ENCODE results near the gene ARID2.

The ARID2 gene, protein sequence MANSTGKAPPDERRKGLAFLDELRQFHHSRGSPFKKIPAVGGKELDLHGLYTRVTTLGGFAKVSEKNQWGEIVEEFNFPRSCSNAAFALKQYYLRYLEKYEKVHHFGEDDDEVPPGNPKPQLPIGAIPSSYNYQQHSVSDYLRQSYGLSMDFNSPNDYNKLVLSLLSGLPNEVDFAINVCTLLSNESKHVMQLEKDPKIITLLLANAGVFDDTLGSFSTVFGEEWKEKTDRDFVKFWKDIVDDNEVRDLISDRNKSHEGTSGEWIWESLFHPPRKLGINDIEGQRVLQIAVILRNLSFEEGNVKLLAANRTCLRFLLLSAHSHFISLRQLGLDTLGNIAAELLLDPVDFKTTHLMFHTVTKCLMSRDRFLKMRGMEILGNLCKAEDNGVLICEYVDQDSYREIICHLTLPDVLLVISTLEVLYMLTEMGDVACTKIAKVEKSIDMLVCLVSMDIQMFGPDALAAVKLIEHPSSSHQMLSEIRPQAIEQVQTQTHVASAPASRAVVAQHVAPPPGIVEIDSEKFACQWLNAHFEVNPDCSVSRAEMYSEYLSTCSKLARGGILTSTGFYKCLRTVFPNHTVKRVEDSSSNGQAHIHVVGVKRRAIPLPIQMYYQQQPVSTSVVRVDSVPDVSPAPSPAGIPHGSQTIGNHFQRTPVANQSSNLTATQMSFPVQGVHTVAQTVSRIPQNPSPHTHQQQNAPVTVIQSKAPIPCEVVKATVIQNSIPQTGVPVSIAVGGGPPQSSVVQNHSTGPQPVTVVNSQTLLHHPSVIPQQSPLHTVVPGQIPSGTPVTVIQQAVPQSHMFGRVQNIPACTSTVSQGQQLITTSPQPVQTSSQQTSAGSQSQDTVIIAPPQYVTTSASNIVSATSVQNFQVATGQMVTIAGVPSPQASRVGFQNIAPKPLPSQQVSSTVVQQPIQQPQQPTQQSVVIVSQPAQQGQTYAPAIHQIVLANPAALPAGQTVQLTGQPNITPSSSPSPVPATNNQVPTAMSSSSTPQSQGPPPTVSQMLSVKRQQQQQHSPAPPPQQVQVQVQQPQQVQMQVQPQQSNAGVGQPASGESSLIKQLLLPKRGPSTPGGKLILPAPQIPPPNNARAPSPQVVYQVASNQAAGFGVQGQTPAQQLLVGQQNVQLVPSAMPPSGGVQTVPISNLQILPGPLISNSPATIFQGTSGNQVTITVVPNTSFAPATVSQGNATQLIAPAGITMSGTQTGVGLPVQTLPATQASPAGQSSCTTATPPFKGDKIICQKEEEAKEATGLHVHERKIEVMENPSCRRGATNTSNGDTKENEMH (N-terminal part only)

DNA sequence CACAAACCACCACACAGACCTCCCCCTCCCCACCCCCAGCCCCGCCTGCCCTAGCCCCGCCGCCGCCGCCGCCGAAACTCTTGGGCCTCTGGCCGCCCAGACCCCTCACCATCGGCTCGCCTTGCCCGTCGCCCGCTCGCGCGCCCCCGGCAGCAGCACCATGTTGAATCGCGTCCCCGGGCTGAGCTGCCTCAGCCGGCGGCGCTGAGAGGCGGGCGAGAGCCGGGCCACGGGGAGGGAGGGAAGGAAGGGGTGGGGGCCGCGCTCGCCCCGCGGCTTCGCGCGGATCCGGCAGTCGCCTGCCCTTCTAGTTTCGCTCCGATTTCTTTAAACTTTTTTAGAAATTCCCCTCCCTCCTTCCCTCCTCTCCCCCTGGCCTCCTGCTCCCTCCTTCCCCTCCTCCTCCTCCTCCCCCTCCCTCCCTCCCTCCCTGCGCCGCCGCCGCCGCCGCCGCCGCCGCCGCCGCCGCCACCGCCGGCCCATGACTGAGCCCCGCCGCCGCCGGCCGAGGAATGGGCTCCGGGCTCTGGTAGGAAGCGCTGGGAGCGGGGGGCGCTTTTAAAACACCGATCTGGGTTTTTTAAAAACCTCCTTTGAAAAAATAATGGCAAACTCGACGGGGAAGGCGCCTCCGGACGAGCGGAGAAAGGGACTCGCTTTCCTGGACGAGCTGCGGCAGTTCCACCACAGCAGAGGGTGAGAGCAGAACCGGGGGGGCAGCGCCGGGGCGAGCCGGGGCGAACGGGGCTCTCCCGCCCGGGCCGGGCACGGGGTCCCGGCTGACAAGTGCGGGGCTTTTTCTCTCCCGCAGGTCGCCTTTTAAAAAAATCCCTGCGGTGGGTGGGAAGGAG lies at the start of gene ARID2:
Gene ARID2 (plus strand): TSS at position 474 of the 851 bp plus-strand sequence. CDS start 131 bp downstream, at position 605.
- peak; percentile 36 to 56 for DNase-seq (ENCODE audit: low read depth in 2 of 2)

DNA sequence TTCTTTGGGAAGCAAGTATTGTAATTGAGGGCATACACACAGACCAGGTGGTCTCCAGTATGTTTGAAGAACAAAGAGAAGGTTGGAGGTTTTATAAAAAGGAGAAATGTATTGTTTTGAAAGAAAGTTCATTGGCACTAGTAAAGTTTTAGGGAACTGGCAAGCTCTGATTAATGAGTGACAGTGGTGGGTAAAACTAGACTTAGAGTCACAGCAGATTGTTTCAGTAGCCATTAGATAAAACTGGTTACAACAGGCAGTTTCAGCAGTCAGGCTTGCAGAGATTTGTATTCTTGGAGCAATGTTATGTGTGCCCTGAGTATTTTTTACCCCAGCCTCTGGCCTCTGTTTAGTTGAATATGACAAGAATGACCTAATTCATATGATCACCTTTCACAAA lies 49.1 kb upstream of the ARID2 start:
- DNase-seq (ENCODE audit: low read depth in 2 of 2), result no peak

DNA sequence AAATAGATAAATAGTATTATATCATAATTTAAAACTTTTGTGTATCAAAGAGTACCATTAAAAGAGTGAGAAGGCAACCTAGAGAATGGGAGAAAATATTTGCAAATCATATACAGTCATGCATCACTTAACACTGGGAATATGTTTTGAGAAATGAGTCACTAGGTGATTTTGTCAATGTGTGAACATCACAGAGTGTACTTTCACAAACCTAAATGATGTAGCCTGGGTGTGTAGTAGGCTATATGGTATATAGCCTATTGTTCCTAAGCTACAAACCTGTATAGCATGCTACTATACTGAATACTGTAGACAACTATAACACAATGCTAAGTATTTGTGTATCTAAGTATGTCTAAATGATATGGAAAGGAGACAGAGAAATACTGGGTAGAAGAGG lies 48.0 kb upstream of the ARID2 start:
- DNase-seq (ENCODE audit: low read depth in 2 of 2), result no peak

DNA sequence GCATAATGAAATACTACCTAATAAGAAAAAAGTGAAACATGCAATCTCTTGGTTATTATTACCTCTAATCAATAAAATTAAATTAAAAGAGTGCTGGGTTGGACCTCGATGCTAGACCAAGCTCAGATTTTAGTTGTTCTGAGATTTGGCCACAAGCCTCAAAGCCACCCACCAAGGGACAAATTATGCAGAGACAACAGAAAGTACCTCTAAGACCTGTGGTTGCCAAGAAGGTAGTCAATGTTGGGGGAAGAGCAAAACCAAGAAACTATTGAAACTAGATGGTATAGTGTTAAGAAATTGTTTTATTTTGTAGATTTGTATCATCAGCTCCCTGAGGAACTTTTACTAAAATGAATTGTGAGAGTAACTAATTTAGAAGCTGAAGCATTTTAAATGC lies 43.8 kb upstream of the ARID2 start:
- DNase-seq (ENCODE audit: low read depth in 2 of 2), result no peak

DNA sequence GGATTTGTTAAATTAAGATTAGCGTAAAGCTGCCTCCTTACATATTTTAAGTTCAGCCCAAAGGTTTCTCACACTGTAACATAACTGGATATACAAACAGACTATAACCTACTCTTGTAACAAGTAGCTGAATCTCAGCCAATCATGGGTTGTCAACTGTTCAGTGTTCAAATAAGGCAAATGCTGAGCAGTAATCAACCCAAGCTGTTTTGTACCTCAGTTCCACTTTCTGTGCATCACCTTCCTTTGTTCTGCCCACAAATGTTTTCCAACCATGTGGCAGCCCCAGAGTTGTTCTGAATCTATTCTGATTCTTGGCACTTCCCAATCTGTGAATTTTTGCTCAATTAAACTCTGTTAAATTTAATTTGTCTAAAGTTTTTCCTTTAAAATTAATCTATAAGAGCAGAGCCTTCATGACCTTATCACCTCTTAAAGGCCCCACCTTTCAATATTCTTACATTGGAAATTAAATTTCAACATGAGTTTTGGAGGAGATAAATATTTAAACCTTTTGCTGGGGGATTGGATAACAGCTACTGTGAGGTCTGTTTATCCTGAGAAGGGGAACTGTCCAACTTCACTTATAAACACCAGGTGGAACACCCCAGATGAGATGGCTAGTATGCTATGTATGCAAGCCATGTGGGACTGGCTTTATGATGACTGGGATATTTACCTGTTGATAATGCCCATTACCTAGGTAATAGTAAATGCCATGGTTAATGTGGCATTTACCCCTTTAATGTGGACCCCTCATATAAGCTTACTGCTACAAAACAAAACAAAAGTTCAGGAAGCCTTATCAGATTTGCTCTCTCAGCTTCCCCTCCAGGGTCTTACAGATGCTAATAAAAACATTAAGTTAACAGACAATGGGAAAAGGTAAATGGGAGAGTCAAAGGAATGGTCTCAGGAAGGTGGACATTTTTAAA lies 42.2 kb upstream of the ARID2 start:
- no peak for DNase-seq (ENCODE audit: low read depth in 2 of 2)

DNA sequence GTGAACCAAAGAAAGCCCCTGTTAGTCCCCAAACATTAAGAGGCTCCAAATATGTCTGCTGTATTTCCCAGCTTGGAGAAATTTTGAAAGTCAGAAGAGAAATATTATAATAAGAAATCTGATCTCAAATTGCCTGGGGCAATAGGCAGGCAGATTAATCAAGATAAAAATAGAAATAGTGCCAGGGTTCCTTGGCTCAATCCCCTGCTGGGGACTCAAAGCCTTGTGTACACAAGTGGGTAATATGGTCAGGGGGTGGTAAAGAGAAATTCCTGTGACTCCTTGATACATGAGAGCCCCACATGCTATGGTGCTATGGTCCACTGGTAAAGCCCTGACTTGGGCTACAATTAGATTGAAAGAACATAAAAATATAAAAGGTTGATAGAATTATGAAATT lies 41.3 kb upstream of the ARID2 start:
- DNase-seq (ENCODE audit: low read depth in 2 of 2), result no peak

DNA sequence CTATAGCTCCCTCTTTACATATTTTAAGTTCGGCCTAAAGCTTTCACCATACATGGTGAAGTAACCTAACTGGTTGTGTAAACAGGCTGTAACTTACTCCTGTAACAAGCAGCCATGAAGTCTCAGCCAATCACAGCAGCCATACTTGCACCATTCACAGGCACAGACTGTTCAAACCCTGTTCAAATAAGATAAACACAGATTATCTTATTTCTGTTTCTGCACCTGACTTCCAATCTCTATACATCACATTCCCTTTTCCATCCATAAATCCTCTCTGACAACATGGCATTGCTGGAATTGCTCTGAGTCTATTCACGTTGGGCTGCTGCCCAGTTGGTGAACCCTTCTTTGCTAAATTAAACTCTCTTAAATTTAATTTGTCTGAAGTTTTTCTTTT lies 34.5 kb upstream of the ARID2 start:
- DNase-seq (ENCODE audit: low read depth in 2 of 2), result no peak

DNA sequence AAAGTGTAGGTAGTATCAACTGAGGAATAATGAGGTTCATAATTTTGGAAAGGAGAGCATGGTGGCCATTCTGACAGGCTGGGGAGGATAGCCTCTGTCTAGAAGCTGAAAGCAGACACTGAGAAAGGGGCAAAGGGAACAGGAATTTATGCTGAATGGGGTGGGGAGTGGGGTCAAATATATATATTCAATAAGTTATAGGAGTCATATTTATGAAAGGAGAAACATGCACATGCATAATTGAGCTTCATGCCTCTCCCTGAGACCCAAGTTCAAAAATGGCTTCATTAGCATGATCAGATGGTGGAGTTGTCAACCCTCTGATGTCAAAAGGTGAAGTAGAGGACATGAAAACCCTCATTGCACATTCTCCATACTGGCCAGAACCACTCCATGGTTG lies 33.9 kb upstream of the ARID2 start:
- DNase-seq (ENCODE audit: low read depth in 2 of 2), result no peak

DNA sequence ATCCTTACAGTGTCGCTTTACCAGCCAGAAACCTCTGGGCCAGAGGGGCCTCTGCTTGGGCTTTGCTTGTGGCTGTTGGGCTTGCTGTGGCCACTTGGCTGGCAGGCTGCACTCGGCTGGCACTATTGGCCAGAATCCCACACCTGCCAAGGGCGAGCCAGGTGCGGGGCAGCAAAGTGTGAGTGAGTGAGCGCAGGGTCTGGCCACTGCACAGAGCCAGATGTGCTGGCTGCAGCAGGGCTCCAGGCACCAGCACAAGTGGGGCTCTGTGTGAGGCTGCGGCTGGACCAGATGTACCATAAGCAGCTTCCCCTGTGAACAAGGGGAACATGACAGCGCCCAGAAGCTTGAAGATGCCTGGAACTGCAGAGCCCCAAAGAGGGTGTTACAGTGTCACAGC lies 33.5 kb upstream of the ARID2 start:
- no peak for DNase-seq (ENCODE audit: low read depth in 2 of 2)

DNA sequence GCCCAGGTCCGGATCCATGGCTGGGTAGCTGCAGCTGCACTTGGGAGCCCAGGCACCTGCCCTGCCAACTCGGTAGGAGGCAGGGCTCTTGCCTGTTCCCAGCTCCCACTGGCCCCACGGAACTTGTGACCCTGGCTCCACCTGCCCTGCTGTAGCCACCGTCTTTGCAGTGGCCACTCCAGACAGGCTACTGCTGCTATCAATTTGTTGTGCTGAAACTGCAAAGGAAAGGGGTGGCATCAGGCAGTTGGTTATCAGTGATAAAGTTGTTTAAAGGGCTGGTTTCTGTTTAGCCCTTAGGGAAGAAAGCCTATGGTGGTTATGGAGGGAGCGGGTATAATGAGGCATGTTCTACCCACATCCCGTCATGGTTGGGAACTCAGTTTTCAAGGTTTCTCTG lies 32.1 kb upstream of the ARID2 start:
- DNase-seq (ENCODE audit: low read depth in 2 of 2), result no peak

DNA sequence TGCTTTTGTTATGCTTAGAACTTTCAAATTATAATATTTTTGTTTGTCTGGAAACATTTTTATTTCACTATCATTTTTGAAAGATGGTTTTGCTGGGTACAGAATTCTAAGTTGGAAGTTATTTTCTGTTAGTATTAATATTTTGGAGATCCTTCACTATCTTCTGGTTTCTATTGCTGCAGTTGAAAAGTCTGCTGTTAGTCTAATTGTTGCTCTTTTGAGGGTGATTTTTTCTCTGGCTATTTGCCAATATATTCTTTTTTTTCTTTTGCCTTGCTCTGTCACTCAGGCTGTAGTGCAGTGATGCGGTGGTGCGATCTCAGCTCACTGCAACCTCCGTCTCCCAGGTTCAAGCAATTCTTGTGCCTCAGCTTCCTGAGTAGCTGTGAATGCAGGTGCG lies 28.2 kb upstream of the ARID2 start:
- no peak for DNase-seq (ENCODE audit: low read depth in 2 of 2)

DNA sequence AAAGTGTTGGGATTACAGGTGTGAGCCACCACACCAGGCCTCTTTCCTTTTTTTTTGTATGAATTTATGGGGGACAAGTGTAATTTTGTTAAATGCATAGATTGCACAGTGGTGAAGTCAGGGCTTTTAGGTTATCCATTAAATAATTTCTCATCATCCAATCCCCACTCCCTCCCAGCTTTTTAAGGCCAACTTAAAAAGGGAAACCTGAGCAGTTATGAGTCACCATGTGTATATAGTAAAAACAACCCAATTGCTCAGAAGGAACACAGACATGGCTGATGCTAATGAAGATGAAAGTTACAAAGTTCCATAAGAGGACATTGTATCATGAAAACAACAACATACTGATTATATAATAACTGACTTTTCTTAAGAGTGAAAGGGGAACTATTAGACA lies 25.6 kb upstream of the ARID2 start:
- DNase-seq (ENCODE audit: low read depth in 2 of 2), result no peak

DNA sequence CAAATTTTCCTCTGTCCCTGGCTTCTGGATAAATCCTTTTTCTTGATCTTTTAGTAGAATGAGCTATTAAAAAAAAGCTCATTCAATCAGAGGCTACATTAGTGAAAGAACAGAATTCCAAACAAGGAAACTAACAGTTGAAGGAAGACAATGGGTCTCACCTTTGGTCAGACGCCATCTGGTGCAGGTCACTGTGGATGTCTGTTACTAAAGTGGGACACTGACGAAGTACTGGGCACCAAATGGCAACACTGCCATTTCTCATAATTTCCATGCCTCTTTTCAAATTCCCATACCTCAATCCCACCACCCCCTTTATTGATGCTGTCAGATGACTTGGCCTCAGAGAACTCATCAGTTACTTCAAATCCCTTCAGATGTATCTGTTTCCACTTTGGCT lies 24.5 kb upstream of the ARID2 start:
- DNase-seq (ENCODE audit: low read depth in 2 of 2), result no peak

DNA sequence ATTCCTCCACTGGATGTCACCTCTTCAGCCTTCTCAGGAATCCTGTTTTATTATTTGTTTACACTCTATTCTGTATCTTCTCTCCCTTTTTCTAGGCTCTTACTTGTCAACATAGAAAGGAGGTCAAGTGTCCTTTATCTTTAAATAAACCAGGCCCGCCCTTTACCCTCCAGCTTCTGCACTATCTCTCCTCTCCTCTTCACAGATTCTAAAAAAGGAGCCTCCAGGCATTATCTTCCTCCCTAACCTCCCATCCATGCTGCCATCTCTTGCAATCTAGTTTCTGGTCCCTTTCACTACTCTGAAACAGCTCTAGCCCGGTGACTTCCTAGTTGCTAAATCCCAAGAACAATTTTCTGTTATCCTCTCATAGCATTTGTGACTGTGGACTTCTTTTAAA lies 24.1 kb upstream of the ARID2 start:
- DNase-seq (ENCODE audit: low read depth in 2 of 2), result no peak

DNA sequence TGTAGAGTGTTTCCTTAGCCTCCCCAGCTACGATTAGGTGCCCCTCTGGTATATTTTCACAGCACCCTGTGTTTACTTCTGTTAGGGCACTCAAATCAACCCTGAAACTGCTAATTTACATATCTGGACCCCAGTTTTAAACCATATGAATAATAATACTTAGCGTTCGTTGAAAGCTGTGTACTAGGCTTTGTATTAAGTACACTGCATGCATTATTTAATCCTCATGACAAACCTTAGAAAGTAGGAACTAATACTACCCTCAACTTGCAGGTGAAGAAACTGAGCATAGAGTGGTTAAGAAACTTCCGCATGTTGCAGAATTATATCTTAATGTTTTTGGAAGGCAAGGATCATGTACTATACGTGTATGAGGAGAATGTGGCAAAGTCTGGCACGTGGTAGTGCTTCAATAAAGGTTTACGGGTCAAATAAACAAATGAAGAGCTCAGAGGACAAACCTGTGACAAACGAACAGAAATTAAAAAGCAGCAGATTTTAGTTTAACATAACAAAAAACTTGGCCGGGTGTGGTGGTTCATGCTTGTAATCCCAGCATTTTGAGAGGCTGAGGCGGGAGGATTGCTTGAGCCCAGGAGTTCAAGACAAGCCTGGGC lies 22.2 kb upstream of the ARID2 start:
- no peak for DNase-seq (ENCODE audit: low read depth in 2 of 2)

DNA sequence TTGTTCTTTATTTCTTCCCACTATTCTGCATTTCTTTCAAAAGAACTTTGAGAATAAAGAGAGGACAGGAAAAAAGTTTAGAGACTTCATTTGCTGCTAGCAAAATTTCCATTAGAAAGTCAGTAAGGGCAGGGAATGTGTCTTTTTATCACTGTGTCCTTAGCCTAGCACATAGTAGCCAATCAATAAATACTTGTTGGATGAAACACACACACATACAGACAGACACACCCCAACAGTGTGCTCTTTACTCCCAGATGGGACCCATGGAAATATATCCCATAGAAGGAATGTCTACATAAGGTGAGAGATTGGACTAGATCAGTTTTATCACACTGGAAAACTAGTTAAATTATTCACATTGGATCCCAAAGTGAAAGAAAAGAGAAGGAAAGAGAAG lies 21.1 kb upstream of the ARID2 start:
- no peak for DNase-seq (ENCODE audit: low read depth in 2 of 2)

DNA sequence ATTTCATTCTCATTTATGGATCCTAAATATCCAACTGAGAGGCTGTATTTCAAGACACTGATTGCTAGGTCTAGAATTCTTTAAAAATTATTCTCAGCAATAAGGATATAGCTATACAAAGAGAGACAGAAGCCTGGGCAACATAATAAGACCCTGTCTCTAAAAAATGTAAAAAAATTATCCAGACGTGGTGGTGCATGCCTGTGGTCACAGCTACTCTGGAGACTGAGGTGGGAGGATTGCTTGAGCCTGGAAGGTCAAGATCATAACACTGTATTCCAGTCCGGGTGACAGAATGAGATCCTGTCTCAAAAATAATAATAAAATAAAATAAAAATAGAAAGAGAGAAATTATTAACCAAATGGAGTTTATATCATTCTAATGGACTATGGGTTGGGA lies 20.6 kb upstream of the ARID2 start:
- no peak for DNase-seq (ENCODE audit: low read depth in 2 of 2)

DNA sequence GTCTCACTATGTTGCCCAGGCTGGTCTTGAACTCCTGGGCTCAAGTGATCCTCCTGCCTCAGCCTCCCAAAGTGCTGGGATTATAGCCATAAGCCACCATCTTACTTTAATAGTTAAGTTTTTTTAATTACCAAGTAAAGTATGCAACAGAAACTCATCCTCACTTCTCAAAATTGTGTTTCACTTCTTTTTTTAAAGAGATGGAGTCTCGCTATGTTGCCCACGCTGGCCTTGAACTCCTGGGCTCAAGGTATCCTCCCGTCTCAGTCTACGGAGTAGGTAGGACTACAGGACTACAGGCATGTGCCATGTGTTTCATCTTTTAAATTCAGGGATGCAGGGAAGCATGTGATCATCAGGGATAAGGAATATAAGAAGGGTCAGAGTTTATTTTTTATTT lies 17.2 kb upstream of the ARID2 start:
- DNase-seq (ENCODE audit: low read depth in 2 of 2), result no peak

DNA sequence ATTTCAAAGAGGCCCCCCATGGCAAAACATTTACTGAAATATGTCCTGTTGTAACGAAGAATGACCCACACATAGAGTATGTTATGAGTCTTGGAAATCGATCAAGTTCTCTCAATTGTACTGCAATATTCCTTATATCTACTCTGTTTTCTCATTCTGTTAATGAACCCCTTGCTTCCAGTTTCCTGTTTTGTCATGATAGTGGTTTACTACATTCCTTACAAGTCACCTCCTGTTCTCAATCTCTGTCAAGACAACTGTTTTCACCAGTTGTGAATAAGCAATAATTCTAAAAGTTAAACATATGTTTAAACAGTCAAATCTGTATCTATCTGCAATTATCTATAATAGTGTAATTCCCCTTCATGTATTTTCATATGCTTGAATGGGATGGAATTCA lies 16.4 kb upstream of the ARID2 start:
- DNase-seq (ENCODE audit: low read depth in 2 of 2), result no peak

DNA sequence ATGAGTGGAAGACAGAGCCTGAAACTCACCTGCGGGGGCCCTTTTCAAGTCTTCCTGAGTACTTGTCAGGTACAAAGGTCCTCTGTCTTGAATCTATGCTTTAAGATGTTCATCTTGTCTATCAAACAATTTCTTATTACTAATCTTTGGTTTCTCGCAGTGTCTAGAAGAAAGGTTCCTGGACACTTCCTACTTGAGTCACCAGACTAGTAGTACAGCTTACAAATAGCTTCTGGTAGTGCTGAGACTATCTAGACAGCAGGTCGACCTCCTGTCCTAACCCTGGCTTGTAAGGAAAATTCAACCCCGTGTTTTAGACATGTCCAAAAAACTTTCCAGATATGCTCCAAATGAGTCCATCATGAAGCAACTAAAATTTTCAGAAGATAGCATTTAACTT lies 11.2 kb upstream of the ARID2 start:
- DNase-seq (ENCODE audit: low read depth in 2 of 2), result no peak

Data from activated CD4-positive, alpha-beta T cell treated with anti-CD3 and anti-CD28 coated beads for 24 hours (primary cell).